IMR-90 (cell line): ENCODE results near the gene AGPAT1. TPM values are rescaled to one million over a fixed set of nuclear protein-coding genes. Genes with fewer than 3 reads are reported as not detected.

Experiments
- ATAC-seq: fragments of 200-7000 bp; cut with Tn5 transposase; 2 replicates; pipeline ENCODE4 v1.9.1; 2020; ENCODE audit warnings: low read depth, mild to moderate bottlenecking, moderate library complexity
- BruUV-seq: library from RNA; stranded (reverse); fragments of 400-500 nt; replicated peaks from 2 replicates; lab custom pipeline; 2021; lab: Mats Ljungman, UMichigan
- CTCF ChIA-PET: fragments of 300-600 bp; formaldehyde crosslinking; extraction: SDS; loops from one replicate; lab custom pipeline; 2021; ENCODE audit warnings: antibody characterized with exemption; lab: Yijun Ruan, JAX
- POLR2A ChIA-PET: fragments of 300-600 bp; sonication (Branson Sonifier 250); formaldehyde crosslinking; loops from one replicate; lab custom pipeline; 2022; ENCODE audit warnings: antibody characterized with exemption; ENCODE audit not compliant: unreplicated experiment; lab: Charles Lee
- DNase-seq: peaks from one replicate; pipeline ENCODE4 v3.0.0; 2013
- H2AFZ ChIP-seq: replicated peaks from 2 replicates; pipeline ENCODE3; 2013; ENCODE audit warnings: low read length, mild to moderate bottlenecking; ENCODE audit not compliant: poor library complexity
- H2AK5ac ChIP-seq: 2 replicates; pipeline ENCODE4 v1.6.1; 2013; ENCODE audit warnings: low read depth, low read length, inconsistent platforms
- H2AK9ac ChIP-seq: replicated peaks from 2 replicates; pipeline ENCODE3; 2013; ENCODE audit warnings: mild to moderate bottlenecking, low read depth, low read length, moderate library complexity; ENCODE audit not compliant: poor library complexity
- H2BK120ac ChIP-seq: 2 replicates; pipeline ENCODE4 v1.6.1; 2013; ENCODE audit warnings: low read depth, low read length, inconsistent platforms
- H2BK15ac ChIP-seq: 3 replicates; pipeline ENCODE4 v1.6.1; 2013; ENCODE audit warnings: low read depth, low read length, inconsistent platforms
- H2BK20ac ChIP-seq: 2 replicates; pipeline ENCODE4 v1.6.1; 2013; ENCODE audit warnings: low read depth, mild to moderate bottlenecking, inconsistent platforms, low read length, moderate library complexity
- H2BK5ac ChIP-seq: 2 replicates; pipeline ENCODE4 v1.6.1; 2013; ENCODE audit warnings: mild to moderate bottlenecking, low read depth, low read length, inconsistent platforms; ENCODE audit not compliant: poor library complexity, severe bottlenecking
- H3K14ac ChIP-seq: replicated peaks from 2 replicates; pipeline ENCODE4 v1.6.1; 2013; ENCODE audit warnings: low read depth, low read length, inconsistent platforms
- H3K18ac ChIP-seq: 2 replicates; pipeline ENCODE4 v1.6.1; 2013; ENCODE audit warnings: low read depth, low read length, control low read depth
- H3K23ac ChIP-seq: 2 replicates; pipeline ENCODE4 v1.6.1; 2013; ENCODE audit warnings: low read depth, low read length, inconsistent platforms
- H3K27ac ChIP-seq: 2 replicates; pipeline ENCODE4 v1.5.1; 2013; ENCODE audit warnings: mild to moderate bottlenecking, control low read depth, low read length; ENCODE audit not compliant: insufficient read depth
- H3K27me3 ChIP-seq: 2 replicates; pipeline ENCODE4 v1.6.1; 2013; ENCODE audit warnings: low read length; ENCODE audit not compliant: control insufficient read depth, insufficient read depth
- H3K36me3 ChIP-seq: 2 replicates; pipeline ENCODE4 v1.6.1; 2013; ENCODE audit warnings: low read length, mixed read lengths; ENCODE audit not compliant: control insufficient read depth, insufficient read depth
- H3K4ac ChIP-seq: 2 replicates; pipeline ENCODE4 v1.6.1; 2013; ENCODE audit warnings: low read depth, low read length, inconsistent platforms
- H3K4me1 ChIP-seq: 2 replicates; pipeline ENCODE4 v1.6.1; 2013; ENCODE audit warnings: low read length, mixed read lengths; ENCODE audit not compliant: control insufficient read depth, insufficient read depth
- H3K4me2 ChIP-seq: 2 replicates; pipeline ENCODE4 v1.6.1; 2013; ENCODE audit warnings: low read depth, mild to moderate bottlenecking, control low read depth, low read length, moderate library complexity
- H3K4me3 ChIP-seq: 2 replicates; pipeline ENCODE4 v1.5.1; 2013; ENCODE audit warnings: low read depth, mild to moderate bottlenecking, control low read depth, low read length, moderate library complexity; ENCODE audit not compliant: insufficient read depth
- H3K56ac ChIP-seq: 2 replicates; pipeline ENCODE4 v1.6.1; 2013; ENCODE audit warnings: low read length, inconsistent platforms; ENCODE audit not compliant: insufficient read depth; ENCODE audit errors: extremely low read depth
- H3K79me1 ChIP-seq, 2 experiments: 2 replicates each; pipeline ENCODE4 v1.6.1; 2013; ENCODE audit warnings: low read length in 2 of 2, inconsistent platforms in 1 of 2, low read depth in 1 of 2
- H3K9ac ChIP-seq: 2 replicates; pipeline ENCODE4 v1.6.1; 2013; ENCODE audit warnings: low read depth, low read length, control low read depth
- H3K9me1 ChIP-seq: 2 replicates; pipeline ENCODE4 v1.6.1; 2013; ENCODE audit warnings: low read length, inconsistent platforms; ENCODE audit not compliant: insufficient read depth
- H3K9me3 ChIP-seq: 2 replicates; pipeline ENCODE4 v1.6.1; 2013; ENCODE audit warnings: low read length; ENCODE audit not compliant: control insufficient read depth, insufficient read depth
- H4K20me1 ChIP-seq: 2 replicates; pipeline ENCODE4 v1.6.1; 2013; ENCODE audit warnings: low read length, inconsistent platforms; ENCODE audit not compliant: insufficient read depth
- H4K5ac ChIP-seq: 2 replicates; pipeline ENCODE4 v1.6.1; 2013; ENCODE audit warnings: mild to moderate bottlenecking, low read depth, low read length, control low read depth
- H4K8ac ChIP-seq, 2 experiments: 2 replicates each; pipeline ENCODE4 v1.6.1; 2013; ENCODE audit warnings: low read depth in 2 of 2, low read length in 2 of 2, control low read depth in 1 of 2, inconsistent platforms in 1 of 2
- H4K91ac ChIP-seq: 2 replicates; pipeline ENCODE4 v1.6.1; 2013; ENCODE audit warnings: low read depth, low read length, inconsistent platforms; ENCODE audit not compliant: insufficient read depth
- CEBPB ChIP-seq: IDR thresholded peaks from 2 replicates; pipeline ENCODE4 v1.6.1; 2012; ENCODE audit warnings: low read depth, low read length, improper control_type of control experiment
- CHD1 ChIP-seq: IDR thresholded peaks from 2 replicates; pipeline ENCODE4 v1.6.1; 2012; ENCODE audit warnings: low read depth, low read length, improper control_type of control experiment
- FOS ChIP-seq: fragments of 150-350 bp; IDR thresholded peaks from 2 replicates; pipeline ENCODE4 v1.6.1; 2016; ENCODE audit warnings: low read depth, low read length
- MAFK ChIP-seq: IDR thresholded peaks from 2 replicates; pipeline ENCODE4 v1.6.1; 2012; ENCODE audit warnings: low read depth, low read length, improper control_type of control experiment
- MAZ ChIP-seq: IDR thresholded peaks from 2 replicates; pipeline ENCODE4 v1.6.1; 2012; ENCODE audit warnings: low read depth, mild to moderate bottlenecking, low read length, improper control_type of control experiment, moderate library complexity, borderline replicate concordance
- MXI1 ChIP-seq: IDR thresholded peaks from 2 replicates; pipeline ENCODE4 v1.6.1; 2012; ENCODE audit warnings: low read depth, mild to moderate bottlenecking, low read length, moderate library complexity, borderline replicate concordance
- NFE2L2 ChIP-seq: fragments of 150-350 bp; IDR thresholded peaks from 2 replicates; pipeline ENCODE4 v1.6.1; 2016; ENCODE audit warnings: low read depth, mild to moderate bottlenecking, low read length
- POLR2A ChIP-seq: IDR thresholded peaks from 2 replicates; pipeline ENCODE4 v1.6.1; 2012; ENCODE audit warnings: mild to moderate bottlenecking, low read depth, low read length
- RAD21 ChIP-seq: IDR thresholded peaks from 2 replicates; pipeline ENCODE4 v1.6.1; 2012; ENCODE audit warnings: low read length, improper control_type of control experiment
- RCOR1 ChIP-seq: IDR thresholded peaks from 2 replicates; pipeline ENCODE4 v1.6.1; 2012; ENCODE audit warnings: mild to moderate bottlenecking, low read length, improper control_type of control experiment; ENCODE audit not compliant: insufficient replicate concordance
- RFX5 ChIP-seq: IDR thresholded peaks from 2 replicates; pipeline ENCODE4 v1.8.0; 2012; ENCODE audit warnings: low read depth, mild to moderate bottlenecking, low read length, moderate library complexity
- SMC3 ChIP-seq: fragments of 150-350 bp; IDR thresholded peaks from 2 replicates; pipeline ENCODE4 v1.6.1; 2016; ENCODE audit warnings: low read depth, mild to moderate bottlenecking, antibody characterized with exemption, low read length, moderate library complexity
- USF2 ChIP-seq: fragments of 150-350 bp; IDR thresholded peaks from 2 replicates; pipeline ENCODE4 v1.6.1; 2017; ENCODE audit warnings: mild to moderate bottlenecking, antibody characterized with exemption, low read length, low read depth
- WGBS, 2 experiments: methylation state at CpG; one replicate each; pipeline versions ENCODE4 v1.1.5 to v1.1.7; 2013; ENCODE audit warnings: missing lambda C conversion rate in 2 of 2; ENCODE audit not compliant: insufficient read length in 1 of 2; ENCODE audit errors: extremely low coverage in 2 of 2; 5-methylcytosine and 5-hydroxymethylcytosine counted together
- dilution Hi-C: fragments of 300-500 bp; cut with HindIII; formaldehyde crosslinking; loops from one replicate; pipeline ENCODE4 v1.14.3; 2018; ENCODE audit warnings: low sequenced_read_pairs; ENCODE audit not compliant: unreplicated experiment
- in situ Hi-C: fragments of 300-500 bp; cut with MboI; formaldehyde crosslinking; loops from 3 replicates; pipeline ENCODE4 v1.14.3; 2019; ENCODE audit warnings: low sequenced_read_pairs, inconsistent platforms, mixed read lengths
- intact Hi-C: fragments of 100-400 bp; cut with micrococcal nuclease; formaldehyde crosslinking; loops from 2 replicates; pipeline ENCODE4 v1.10.0; 2022
- polyA plus RNA-seq, 3 experiments: library from polyadenylated mRNA; depleted of rRNA; stranded (reverse); fragments of >200 nt; gene quantifications; 2 replicates each; pipeline ENCODE4 v1.2.3, GENCODE V29; 2012; ENCODE audit warnings: low replicate concordance in 1 of 3
- total RNA-seq: library from RNA; depleted of rRNA; stranded (reverse); fragments of >200 nt; gene quantifications from 2 replicates; pipeline ENCODE4 v1.2.3, GENCODE V29; 2012
- TF ChIP-seq, protein P1 (sequence below): fragments of 150-350 bp; IDR thresholded peaks from 2 replicates; pipeline ENCODE4 v1.6.1; 2016; ENCODE audit warnings: low read depth, mild to moderate bottlenecking, low read length, moderate library complexity, borderline replicate concordance
- TF ChIP-seq, protein P2 (sequence below): conservative IDR thresholded peaks from 2 replicates; pipeline ENCODE4 v1.5.1; 2012; ENCODE audit warnings: mild to moderate bottlenecking, low read depth, low read length, improper control_type of control experiment

AGPAT1 gene
- total and polyA plus RNA-seq, 2 of the 4 experiments (the other 2 are of a cell fraction), result 27.2 to 116 TPM

GRCh38 chr6:32179766-32180405 is 4.0 kb upstream of the AGPAT1 start:
- Histone ChIP-seq H3K56ac (no peak overlapping the region), H3K9me1 (peaks cover 18% of the 10 kb centered on the region), H3K14ac (no peak overlapping the region), H3K4ac (no peak overlapping the region), H4K5ac (no peak overlapping the region), H4K91ac (no peak overlapping the region), H4K20me1 (peaks cover 3% of the 10 kb centered on the region; the same call in 1 of the 2 replicates), H3K4me2 (no peak overlapping the region), H3K23ac (no peak overlapping the region), H2BK120ac (no peak overlapping the region), H3K79me1 (peaks cover 12 to 47% of the 10 kb centered on the region in 2 experiments), H2BK20ac (no peak overlapping the region), H3K4me3 (no peak overlapping the region), H3K27ac (no peak overlapping the region), H4K8ac (no peak overlapping the region), H3K4me1 (peaks cover 4% of the 10 kb centered on the region), H2BK15ac (no peak overlapping the region), H3K18ac (no peak overlapping the region), H2AK9ac (no peak overlapping the region), H3K36me3 (peaks cover 21% of the 10 kb centered on the region; the same call in 1 of the 2 replicates), H3K9me3 (no peaks in the 10 kb centered on the region), H2BK5ac (no peak overlapping the region), H3K9ac (no peak overlapping the region), H2AFZ (no peak overlapping the region), H2AK5ac (no peak overlapping the region), H3K27me3 (no peaks in the 10 kb centered on the region)
- dilution Hi-C loops (no loop called here), intact Hi-C loops (loop anchor here (5.0 kb wide), 1 partner anchor 63 kb away; no protein-coding TSS in a partner anchor), in situ Hi-C loops (loop anchor here (10.0 to 25.0 kb wide), 2 partner anchors 205 to 782 kb away; partner anchors contain the start of genes BRD2, DXO and HLA-DMA)
- ChIA-PET CTCF (interaction anchor here (0.5 kb wide), 1 partner anchor 75 kb away, joined by 3 read pairs; no protein-coding TSS in a partner anchor), POLR2A (no interaction called here)
- no TSS peak for BruUV-seq
- WGBS, 2 experiments, result no CpG with 5 or more reads among the region's 10 CpGs
- DNase-seq, result no peak
- ATAC-seq, result no peak
- TF ChIP-seq MXI1 (no peak), CHD1 (no peak), RFX5 (no peak), RAD21 (no peak), SMC3 (no peak), FOS (no peak), RCOR1 (no peak), MAZ (no peak), CEBPB (no peak), MAFK (no peak), USF2 (no peak), NFE2L2 (no peak), POLR2A (no peak)
- TF ChIP-seq, protein P1, sequence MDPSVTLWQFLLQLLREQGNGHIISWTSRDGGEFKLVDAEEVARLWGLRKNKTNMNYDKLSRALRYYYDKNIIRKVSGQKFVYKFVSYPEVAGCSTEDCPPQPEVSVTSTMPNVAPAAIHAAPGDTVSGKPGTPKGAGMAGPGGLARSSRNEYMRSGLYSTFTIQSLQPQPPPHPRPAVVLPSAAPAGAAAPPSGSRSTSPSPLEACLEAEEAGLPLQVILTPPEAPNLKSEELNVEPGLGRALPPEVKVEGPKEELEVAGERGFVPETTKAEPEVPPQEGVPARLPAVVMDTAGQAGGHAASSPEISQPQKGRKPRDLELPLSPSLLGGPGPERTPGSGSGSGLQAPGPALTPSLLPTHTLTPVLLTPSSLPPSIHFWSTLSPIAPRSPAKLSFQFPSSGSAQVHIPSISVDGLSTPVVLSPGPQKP, result no peak
- TF ChIP-seq, protein P2, sequence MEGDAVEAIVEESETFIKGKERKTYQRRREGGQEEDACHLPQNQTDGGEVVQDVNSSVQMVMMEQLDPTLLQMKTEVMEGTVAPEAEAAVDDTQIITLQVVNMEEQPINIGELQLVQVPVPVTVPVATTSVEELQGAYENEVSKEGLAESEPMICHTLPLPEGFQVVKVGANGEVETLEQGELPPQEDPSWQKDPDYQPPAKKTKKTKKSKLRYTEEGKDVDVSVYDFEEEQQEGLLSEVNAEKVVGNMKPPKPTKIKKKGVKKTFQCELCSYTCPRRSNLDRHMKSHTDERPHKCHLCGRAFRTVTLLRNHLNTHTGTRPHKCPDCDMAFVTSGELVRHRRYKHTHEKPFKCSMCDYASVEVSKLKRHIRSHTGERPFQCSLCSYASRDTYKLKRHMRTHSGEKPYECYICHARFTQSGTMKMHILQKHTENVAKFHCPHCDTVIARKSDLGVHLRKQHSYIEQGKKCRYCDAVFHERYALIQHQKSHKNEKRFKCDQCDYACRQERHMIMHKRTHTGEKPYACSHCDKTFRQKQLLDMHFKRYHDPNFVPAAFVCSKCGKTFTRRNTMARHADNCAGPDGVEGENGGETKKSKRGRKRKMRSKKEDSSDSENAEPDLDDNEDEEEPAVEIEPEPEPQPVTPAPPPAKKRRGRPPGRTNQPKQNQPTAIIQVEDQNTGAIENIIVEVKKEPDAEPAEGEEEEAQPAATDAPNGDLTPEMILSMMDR, result no peak
